Measurements from ENCODE around the gene UCHL1.

Gene UCHL1

GRCh38 chr4:41260116-41260733 is 3.5 kb downstream of the UCHL1 start:
- Histone ChIP-seq H3K27me3 (ENCODE audit: low read depth, low read length) (no peaks in the 10 kb centered on the region), H3K4me1 (ENCODE audit: low read length) (no peaks in the 10 kb centered on the region), H3K4me3 (ENCODE audit: low read length) (no peak overlapping the region), H3K9me3 (ENCODE audit: insufficient read depth, low read length) (no peaks in the 10 kb centered on the region), H3K36me3 (replicated peaks; ENCODE audit: low read depth, low read length) (no peaks in the 10 kb centered on the region), H3K4me2 (ENCODE audit: low read length) (no peak overlapping the region), H3K79me2 (ENCODE audit: low read length) (no peaks in the 10 kb centered on the region), H4K20me1 (ENCODE audit: insufficient read depth, low read length) (no peaks in the 10 kb centered on the region), H3K27ac (ENCODE audit: low read length) (no peak overlapping the region), H3K9ac (ENCODE audit: low read length) (no peak overlapping the region), H2AFZ (ENCODE audit: low read depth, low read length) (no peak overlapping the region)
- TF ChIP-seq EZH2phosphoT487 (IDR thresholded peaks at IDR 0.05; ENCODE audit: low read depth), result no peak
- TF ChIP-seq CTCF (IDR thresholded peaks at IDR 0.05; ENCODE audit: low read depth, low read length), result no peak

GRCh38 chr4:41262198-41262597 is 5.5 kb downstream of the UCHL1 start:
- H3K4me1 ChIP-seq (ENCODE audit: low read length), result no peaks in the 10 kb centered on the region
- no peaks in the 10 kb centered on the region for H4K20me1 ChIP-seq (ENCODE audit: insufficient read depth, low read length)
- no peaks in the 10 kb centered on the region for H3K79me2 ChIP-seq (ENCODE audit: low read length)
- H3K4me3 ChIP-seq (ENCODE audit: low read length), result no peak overlapping the region
- H3K9me3 ChIP-seq (ENCODE audit: insufficient read depth, low read length), result no peaks in the 10 kb centered on the region
- H3K4me2 ChIP-seq (ENCODE audit: low read length), result no peak overlapping the region
- TF ChIP-seq CTCF (IDR thresholded peaks at IDR 0.05; ENCODE audit: low read depth, low read length) (no peak), EZH2phosphoT487 (IDR thresholded peaks at IDR 0.05; ENCODE audit: low read depth) (no peak)
- no peak overlapping the region for H3K27ac ChIP-seq (ENCODE audit: low read length)
- no peak overlapping the region for H3K9ac ChIP-seq (ENCODE audit: low read length)
- H3K27me3 ChIP-seq (ENCODE audit: low read depth, low read length), result no peaks in the 10 kb centered on the region
- no peaks in the 10 kb centered on the region for H3K36me3 ChIP-seq (replicated peaks; ENCODE audit: low read depth, low read length)
- H2AFZ ChIP-seq (ENCODE audit: low read depth, low read length), result no peak overlapping the region

GRCh38 chr4:41264212-41264611 is 7.5 kb downstream of the UCHL1 start:
- no peak overlapping the region for H2AFZ ChIP-seq (ENCODE audit: low read depth, low read length)
- H3K79me2 ChIP-seq (ENCODE audit: low read length), result no peaks in the 10 kb centered on the region
- no peaks in the 10 kb centered on the region for H3K9me3 ChIP-seq (ENCODE audit: insufficient read depth, low read length)
- no peak overlapping the region for H3K27ac ChIP-seq (ENCODE audit: low read length)
- H3K36me3 ChIP-seq (replicated peaks; ENCODE audit: low read depth, low read length), result no peaks in the 10 kb centered on the region
- no peak overlapping the region for H3K4me2 ChIP-seq (ENCODE audit: low read length)
- H3K4me3 ChIP-seq (ENCODE audit: low read length), result no peak overlapping the region
- TF ChIP-seq CTCF (IDR thresholded peaks at IDR 0.05; ENCODE audit: low read depth, low read length) (no peak), EZH2phosphoT487 (IDR thresholded peaks at IDR 0.05; ENCODE audit: low read depth) (no peak)
- H3K4me1 ChIP-seq (ENCODE audit: low read length), result no peaks in the 10 kb centered on the region
- no peaks in the 10 kb centered on the region for H4K20me1 ChIP-seq (ENCODE audit: insufficient read depth, low read length)
- H3K9ac ChIP-seq (ENCODE audit: low read length), result no peak overlapping the region
- no peaks in the 10 kb centered on the region for H3K27me3 ChIP-seq (ENCODE audit: low read depth, low read length)

- H3K9me3 ChIP-seq (ENCODE audit: insufficient read depth, low read length), result no peaks in the 10 kb centered on the region
- H2AFZ ChIP-seq (ENCODE audit: low read depth, low read length), result no peak overlapping the region
- H4K20me1 ChIP-seq (ENCODE audit: insufficient read depth, low read length), result no peaks in the 10 kb centered on the region
- H3K4me2 ChIP-seq (ENCODE audit: low read length), result no peak overlapping the region
- H3K4me3 ChIP-seq (ENCODE audit: low read length), result no peak overlapping the region
- no peaks in the 10 kb centered on the region for H3K36me3 ChIP-seq (replicated peaks; ENCODE audit: low read depth, low read length)
- H3K9ac ChIP-seq (ENCODE audit: low read length), result no peak overlapping the region
- no peak overlapping the region for H3K27ac ChIP-seq (ENCODE audit: low read length)
- no peaks in the 10 kb centered on the region for H3K4me1 ChIP-seq (ENCODE audit: low read length)
- TF ChIP-seq EZH2phosphoT487 (IDR thresholded peaks at IDR 0.05; ENCODE audit: low read depth) (no peak), CTCF (IDR thresholded peaks at IDR 0.05; ENCODE audit: low read depth, low read length) (no peak)
- H3K27me3 ChIP-seq (ENCODE audit: low read depth, low read length), result no peaks in the 10 kb centered on the region
- H3K79me2 ChIP-seq (ENCODE audit: low read length), result no peaks in the 10 kb centered on the region
These were observed 11.3 kb downstream of the UCHL1 start for GRCh38 chr4:41267997-41268396.
